Measurements from ENCODE around the gene SYNGAP1. TPM values are rescaled to one million over a fixed set of nuclear protein-coding genes. Genes with fewer than 3 reads are reported as not detected.
"Not testable (repeated sequence)": the region's sequence is repeated elsewhere in the genome, so short reads cannot be mapped to it uniquely, and the experiment has no call there.

Gene SYNGAP1
- total RNA-seq, 2 donors from 2014 or later: 82.3 to 83.9 TPM

- no peak overlapping the region for H3K27ac Mint-ChIP-seq
- H3K27me3 Mint-ChIP-seq: peaks cover 10% of the 10 kb centered on the region
- H3K4me3 Mint-ChIP-seq: no peak overlapping the region
- DNase-seq (no peak), ATAC-seq (no peak)
- no peaks in the 10 kb centered on the region for H3K9me3 ChIP-seq (ENCODE audit: control insufficient read depth, low read length, poor library complexity, severe bottlenecking)
- peaks cover 2% of the 10 kb centered on the region for H3K4me1 Mint-ChIP-seq
- H3K36me3 Mint-ChIP-seq (ENCODE audit: low read depth): no peaks in the 10 kb centered on the region
These were observed 46.3 kb downstream of the SYNGAP1 start for GRCh38 chr6:33466075-33466735.

- Mint-ChIP-seq H3K27ac (no peak overlapping the region), H3K36me3 (ENCODE audit: low read depth) (no peaks in the 10 kb centered on the region), H3K4me3 (no peak overlapping the region), H3K4me1 (peaks cover 2% of the 10 kb centered on the region), H3K27me3 (peaks cover 10% of the 10 kb centered on the region)
- ATAC-seq (no peak), DNase-seq (no peak)
- H3K9me3 ChIP-seq (ENCODE audit: control insufficient read depth, low read length, poor library complexity, severe bottlenecking): no peaks in the 10 kb centered on the region
These were observed 47.2 kb downstream of the SYNGAP1 start for GRCh38 chr6:33467091-33467490.

GRCh38 chr6:33469661-33470060 is 49.8 kb downstream of the SYNGAP1 start:
- Mint-ChIP-seq H3K4me3 (no peak overlapping the region), H3K27ac (no peak overlapping the region), H3K4me1 (no peaks in the 10 kb centered on the region), H3K36me3 (ENCODE audit: low read depth) (peaks cover 2% of the 10 kb centered on the region), H3K27me3 (no peaks in the 10 kb centered on the region)
- DNase-seq (no peak), ATAC-seq (no peak)
- H3K9me3 ChIP-seq (ENCODE audit: control insufficient read depth, low read length, poor library complexity, severe bottlenecking): no peaks in the 10 kb centered on the region

GRCh38 chr6:33477864-33478263 is 58.0 kb downstream of the SYNGAP1 start:
- Mint-ChIP-seq H3K27me3 (peaks cover 5% of the 10 kb centered on the region), H3K36me3 (ENCODE audit: low read depth) (peaks cover 2% of the 10 kb centered on the region), H3K4me1 (peaks cover 4% of the 10 kb centered on the region), H3K4me3 (no peak overlapping the region), H3K27ac (no peak overlapping the region)
- DNase-seq (no peak), ATAC-seq (no peak)
- no peaks in the 10 kb centered on the region for H3K9me3 ChIP-seq (ENCODE audit: control insufficient read depth, low read length, poor library complexity, severe bottlenecking)

GRCh38 chr6:33481192-33481591 is 61.3 kb downstream of the SYNGAP1 start:
- no peak overlapping the region for H3K4me3 Mint-ChIP-seq
- peaks cover 4% of the 10 kb centered on the region for H3K4me1 Mint-ChIP-seq
- H3K27me3 Mint-ChIP-seq: peaks cover 5% of the 10 kb centered on the region
- DNase-seq (no peak), ATAC-seq (no peak)
- no peak overlapping the region for H3K27ac Mint-ChIP-seq
- H3K9me3 ChIP-seq (ENCODE audit: control insufficient read depth, low read length, poor library complexity, severe bottlenecking): no peaks in the 10 kb centered on the region
- no peaks in the 10 kb centered on the region for H3K36me3 Mint-ChIP-seq (ENCODE audit: low read depth)

DNA sequence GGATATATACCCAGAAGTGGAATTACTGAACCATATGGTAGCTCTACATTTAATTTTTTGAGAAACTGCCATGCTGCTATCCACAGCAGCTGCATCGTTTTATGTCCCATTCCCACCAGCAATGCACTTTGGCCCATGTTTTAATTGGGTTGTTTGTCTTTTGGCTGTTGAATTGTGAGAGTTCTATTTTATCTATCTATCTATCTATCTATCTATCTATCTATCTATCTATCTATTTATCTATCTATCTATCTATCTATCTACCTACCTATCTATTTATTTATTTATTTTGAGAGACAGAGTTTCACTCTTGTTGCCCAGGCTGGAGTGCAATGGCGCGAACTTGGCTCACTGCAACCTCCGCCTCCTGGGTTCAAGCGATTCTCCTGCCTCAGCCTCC is 62.8 kb downstream of the SYNGAP1 start:
- not testable (repeated sequence) for H3K4me1 Mint-ChIP-seq; H3K4me3 Mint-ChIP-seq; H3K9me3 ChIP-seq (ENCODE audit: control insufficient read depth, low read length, poor library complexity, severe bottlenecking); H3K27ac Mint-ChIP-seq; H3K36me3 Mint-ChIP-seq (ENCODE audit: low read depth); ATAC-seq; DNase-seq
- peaks cover 10% of the 10 kb centered on the region for H3K27me3 Mint-ChIP-seq

- peaks cover 2% of the 10 kb centered on the region for H3K4me1 Mint-ChIP-seq
- H3K27ac Mint-ChIP-seq: no peak overlapping the region
- H3K9me3 ChIP-seq (ENCODE audit: control insufficient read depth, low read length, poor library complexity, severe bottlenecking): no peaks in the 10 kb centered on the region
- ATAC-seq: no peak
- no peak overlapping the region for H3K4me3 Mint-ChIP-seq
- no peak for DNase-seq
- peaks cover 3% of the 10 kb centered on the region for H3K36me3 Mint-ChIP-seq (ENCODE audit: low read depth)
- peaks cover 21% of the 10 kb centered on the region for H3K27me3 Mint-ChIP-seq
These were observed 63.8 kb downstream of the SYNGAP1 start for GRCh38 chr6:33483678-33484077.

DNA sequence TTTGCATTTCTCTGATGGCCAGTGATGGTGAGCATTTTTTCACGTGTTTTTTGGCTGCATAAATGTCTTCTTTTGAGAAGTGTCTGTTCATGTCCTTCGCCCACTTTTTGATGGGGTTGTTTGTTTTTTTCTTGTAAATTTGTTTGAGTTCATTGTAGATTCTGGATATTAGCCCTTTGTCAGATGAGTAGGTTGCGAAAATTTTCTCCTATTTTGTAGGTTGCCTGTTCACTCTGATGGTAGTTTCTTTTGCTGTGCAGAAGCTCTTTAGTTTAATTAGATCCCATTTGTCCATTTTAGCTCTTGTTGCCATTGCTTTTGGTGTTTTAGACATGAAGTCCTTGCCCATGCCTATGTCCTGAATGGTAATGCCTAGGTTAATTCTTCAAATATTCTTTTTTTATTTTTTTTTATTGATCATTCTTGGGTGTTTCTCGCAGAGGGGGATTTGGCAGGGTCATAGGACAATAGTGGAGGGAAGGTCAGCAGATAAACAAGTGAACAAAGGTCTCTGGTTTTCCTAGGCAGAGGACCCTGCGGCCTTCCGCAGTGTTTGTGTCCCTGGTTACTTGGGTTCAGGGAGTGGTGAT is 64.9 kb downstream of the SYNGAP1 start:
- H3K27me3 Mint-ChIP-seq: peaks cover 27% of the 10 kb centered on the region
- H3K4me3 Mint-ChIP-seq; H3K36me3 Mint-ChIP-seq (ENCODE audit: low read depth); H3K27ac Mint-ChIP-seq; DNase-seq; ATAC-seq; H3K9me3 ChIP-seq (ENCODE audit: control insufficient read depth, low read length, poor library complexity, severe bottlenecking); H3K4me1 Mint-ChIP-seq: not testable (repeated sequence)

DNA sequence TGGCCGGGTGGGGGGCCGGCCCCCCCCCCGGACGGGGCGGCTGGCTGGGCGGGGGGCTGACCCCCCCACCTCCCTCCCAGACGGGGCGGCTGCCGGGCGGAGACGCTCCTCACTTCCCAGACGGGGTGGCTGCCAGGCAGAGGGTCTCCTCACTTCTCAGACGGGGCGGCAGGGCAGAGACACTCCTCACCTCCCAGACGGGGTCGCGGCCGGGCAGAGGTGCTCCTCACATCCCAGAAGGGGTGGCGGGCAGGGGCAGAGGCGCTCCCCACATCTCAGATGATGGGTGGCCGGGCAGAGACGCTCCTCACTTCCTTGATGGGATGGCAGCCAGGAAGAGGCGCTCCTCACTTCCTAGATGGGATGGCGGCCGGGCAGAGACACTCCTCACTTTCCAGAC is 65.8 kb downstream of the SYNGAP1 start:
- peaks cover 27% of the 10 kb centered on the region for H3K27me3 Mint-ChIP-seq
- H3K36me3 Mint-ChIP-seq (ENCODE audit: low read depth); H3K9me3 ChIP-seq (ENCODE audit: control insufficient read depth, low read length, poor library complexity, severe bottlenecking); H3K4me1 Mint-ChIP-seq; H3K27ac Mint-ChIP-seq; H3K4me3 Mint-ChIP-seq; DNase-seq; ATAC-seq: not testable (repeated sequence)

DNA sequence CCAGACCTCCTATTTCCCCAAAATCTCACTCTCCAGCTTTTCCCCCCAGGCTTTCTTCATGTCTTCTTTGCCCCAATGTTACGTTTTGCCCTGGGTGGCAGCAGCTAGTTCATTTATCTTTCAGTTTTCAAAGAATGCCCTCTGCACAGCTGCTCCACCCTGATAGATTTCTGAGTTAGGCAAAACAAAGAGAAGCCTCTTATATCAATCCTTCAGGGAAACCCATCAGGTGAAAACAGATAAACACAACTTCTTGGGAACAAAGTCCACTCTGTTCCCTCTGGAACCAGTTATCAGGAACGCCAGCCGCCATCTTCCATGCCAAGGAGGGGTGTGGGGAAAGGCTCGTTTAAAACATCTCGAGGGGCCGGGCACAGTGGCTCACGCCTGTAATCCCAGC is 68.5 kb downstream of the SYNGAP1 start:
- H3K4me3 Mint-ChIP-seq: peak overlapping the region; percentile 41
- H3K9me3 ChIP-seq (ENCODE audit: control insufficient read depth, low read length, poor library complexity, severe bottlenecking): no peaks in the 10 kb centered on the region
- no peak overlapping the region for H3K27ac Mint-ChIP-seq
- H3K27me3 Mint-ChIP-seq: peaks cover 22% of the 10 kb centered on the region
- ATAC-seq (no peak), DNase-seq (no peak)
- H3K36me3 Mint-ChIP-seq (ENCODE audit: low read depth): peaks cover 3% of the 10 kb centered on the region
- no peaks in the 10 kb centered on the region for H3K4me1 Mint-ChIP-seq

GRCh38 chr6:33490198-33490597 is 70.3 kb downstream of the SYNGAP1 start:
- Mint-ChIP-seq H3K27ac (no peak overlapping the region), H3K4me3 (no peak overlapping the region), H3K27me3 (peaks cover 22% of the 10 kb centered on the region), H3K4me1 (no peaks in the 10 kb centered on the region), H3K36me3 (ENCODE audit: low read depth) (peaks cover 3% of the 10 kb centered on the region)
- DNase-seq (no peak), ATAC-seq (no peak)
- no peaks in the 10 kb centered on the region for H3K9me3 ChIP-seq (ENCODE audit: control insufficient read depth, low read length, poor library complexity, severe bottlenecking)

- Mint-ChIP-seq H3K36me3 (ENCODE audit: low read depth) (peaks cover 3% of the 10 kb centered on the region), H3K4me1 (no peaks in the 10 kb centered on the region), H3K4me3 (no peak overlapping the region), H3K27me3 (peaks cover 22% of the 10 kb centered on the region), H3K27ac (no peak overlapping the region)
- no peak for ATAC-seq
- DNase-seq: no peak
- no peaks in the 10 kb centered on the region for H3K9me3 ChIP-seq (ENCODE audit: control insufficient read depth, low read length, poor library complexity, severe bottlenecking)
These were observed 70.8 kb downstream of the SYNGAP1 start for GRCh38 chr6:33490621-33491020.

DNA sequence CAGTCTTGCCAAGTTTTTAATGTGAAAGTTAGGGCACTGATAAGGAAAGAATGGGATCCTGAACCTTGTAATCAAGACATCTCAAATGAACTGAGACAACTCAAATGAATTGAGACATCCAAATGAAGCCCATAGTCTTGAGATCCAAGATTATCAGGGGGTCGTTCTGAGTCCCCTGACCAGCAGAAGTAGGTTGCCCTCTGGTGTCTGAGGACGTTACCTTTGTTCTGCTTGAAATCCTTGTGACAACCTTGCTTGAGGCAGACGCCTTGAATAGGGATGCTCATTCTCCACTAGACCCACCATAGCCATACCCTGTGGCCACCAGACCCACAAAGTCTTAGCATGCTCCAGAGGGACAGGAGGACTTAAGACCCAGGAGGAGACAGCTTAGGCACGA is 72.2 kb downstream of the SYNGAP1 start:
- H3K27ac Mint-ChIP-seq: no peak overlapping the region
- no peaks in the 10 kb centered on the region for H3K9me3 ChIP-seq (ENCODE audit: control insufficient read depth, low read length, poor library complexity, severe bottlenecking)
- no peak overlapping the region for H3K4me3 Mint-ChIP-seq
- H3K27me3 Mint-ChIP-seq: peaks cover 17% of the 10 kb centered on the region
- no peak for DNase-seq
- no peak for ATAC-seq
- H3K4me1 Mint-ChIP-seq: no peaks in the 10 kb centered on the region
- no peaks in the 10 kb centered on the region for H3K36me3 Mint-ChIP-seq (ENCODE audit: low read depth)

- Mint-ChIP-seq H3K4me3 (no peak overlapping the region), H3K27me3 (no peaks in the 10 kb centered on the region), H3K27ac (no peak overlapping the region), H3K36me3 (ENCODE audit: low read depth) (no peaks in the 10 kb centered on the region), H3K4me1 (no peaks in the 10 kb centered on the region)
- no peak for DNase-seq
- no peaks in the 10 kb centered on the region for H3K9me3 ChIP-seq (ENCODE audit: control insufficient read depth, low read length, poor library complexity, severe bottlenecking)
- ATAC-seq: no peak
These were observed 77.3 kb downstream of the SYNGAP1 start for GRCh38 chr6:33497157-33497556.

All from T-helper 17 cell (primary cell).